ENCODE data around the gene APOD.

Gene APOD

GRCh38 chr3:195587406-195587805 is 3.7 kb upstream of the APOD start:
- no peak for DNase-seq (ENCODE audit: low spot score)

- DNase-seq (ENCODE audit: low spot score), result no peak
Observed at GRCh38 chr3:195584543-195584870, 767 bp upstream of the APOD start.

- DNase-seq (ENCODE audit: low spot score), result no peak
Observed at GRCh38 chr3:195582947-195583346, 793 bp downstream of the APOD start.

- no peak for DNase-seq (ENCODE audit: low spot score)
Observed at GRCh38 chr3:195580744-195581443, 2.8 kb downstream of the APOD start.

- no peak for DNase-seq (ENCODE audit: low spot score)
Observed at GRCh38 chr3:195579281-195579680, 4.5 kb downstream of the APOD start.

GRCh38 chr3:195578565-195578964 is 5.2 kb downstream of the APOD start:
- no peak for DNase-seq (ENCODE audit: low spot score)

- no peak for DNase-seq (ENCODE audit: low spot score)
Observed at GRCh38 chr3:195577645-195578177, 6.0 kb downstream of the APOD start.

- DNase-seq (ENCODE audit: low spot score), result no peak
Observed at GRCh38 chr3:195574497-195575304, 9.0 kb downstream of the APOD start.

GRCh38 chr3:195573611-195574496 is 9.9 kb downstream of the APOD start:
- no peak for DNase-seq (ENCODE audit: low spot score)

DNA sequence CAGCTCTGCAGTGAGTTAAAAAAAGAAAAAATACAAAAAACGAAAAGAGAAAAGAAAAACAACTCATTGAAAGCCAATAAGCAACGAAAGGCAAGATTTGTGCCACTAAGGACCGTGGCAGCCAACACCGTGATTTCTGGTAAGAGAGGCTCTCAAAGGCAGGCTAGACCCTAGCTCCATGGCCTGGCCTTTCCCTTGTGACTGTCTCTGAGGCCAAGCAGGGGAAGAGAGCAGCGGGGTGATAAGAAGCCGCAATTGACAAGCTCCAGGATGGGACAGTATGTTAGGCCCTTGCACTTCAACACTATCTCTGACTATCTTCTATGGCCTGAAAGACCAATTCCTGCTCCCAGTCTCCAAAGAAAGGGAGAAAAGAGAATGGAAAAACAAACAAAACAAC is 12.4 kb downstream of the APOD start:
- no peak for DNase-seq (ENCODE audit: low spot score)

DNA sequence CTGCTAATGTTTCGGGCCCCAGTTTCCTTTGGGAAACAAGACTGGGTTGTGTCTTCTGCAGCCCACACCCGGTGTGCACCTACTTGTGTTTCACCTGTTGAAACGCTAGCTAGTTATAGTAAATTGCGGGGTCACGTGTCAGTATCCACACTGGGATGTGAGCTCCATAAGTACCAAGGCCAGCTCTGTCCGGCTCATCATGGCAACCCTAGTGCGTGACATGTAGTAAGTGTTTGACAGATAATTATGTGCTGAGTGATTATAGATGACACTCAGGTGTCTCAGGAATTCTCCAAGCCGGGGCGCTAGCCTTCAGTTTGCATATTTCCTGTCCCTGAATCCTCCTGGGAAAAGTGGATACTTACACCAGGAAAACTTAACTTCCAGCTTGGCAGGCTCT is 12.8 kb downstream of the APOD start:
- no peak for DNase-seq (ENCODE audit: low spot score)

GRCh38 chr3:195570344-195570743 is 13.4 kb downstream of the APOD start:
- no peak for DNase-seq (ENCODE audit: low spot score)

GRCh38 chr3:195568630-195569029 is 15.1 kb downstream of the APOD start:
- no peak for DNase-seq (ENCODE audit: low spot score)

- no peak for DNase-seq (ENCODE audit: low spot score)
Observed at GRCh38 chr3:195566797-195567196, 16.9 kb downstream of the APOD start.

DNA sequence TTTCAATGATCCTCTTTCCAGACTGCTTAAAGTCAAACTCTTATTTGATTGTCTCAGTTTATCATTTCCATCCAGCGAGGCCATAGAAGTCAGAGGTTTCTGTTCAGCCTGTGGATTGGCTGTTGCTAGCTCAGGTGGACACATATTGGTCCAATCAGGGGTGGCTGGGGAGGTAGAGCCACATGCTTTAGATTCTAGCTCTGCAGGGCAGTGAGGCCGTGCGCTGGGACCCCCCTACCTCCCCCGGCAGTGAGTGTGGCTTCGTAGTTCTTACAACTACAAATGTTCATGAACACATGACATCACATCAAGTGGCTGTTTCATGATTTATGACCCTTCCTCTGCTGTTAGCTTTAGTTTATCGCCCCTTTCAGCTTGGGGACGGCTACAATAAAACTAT is 18.0 kb downstream of the APOD start:
- DNase-seq (ENCODE audit: low spot score), result no peak

DNA sequence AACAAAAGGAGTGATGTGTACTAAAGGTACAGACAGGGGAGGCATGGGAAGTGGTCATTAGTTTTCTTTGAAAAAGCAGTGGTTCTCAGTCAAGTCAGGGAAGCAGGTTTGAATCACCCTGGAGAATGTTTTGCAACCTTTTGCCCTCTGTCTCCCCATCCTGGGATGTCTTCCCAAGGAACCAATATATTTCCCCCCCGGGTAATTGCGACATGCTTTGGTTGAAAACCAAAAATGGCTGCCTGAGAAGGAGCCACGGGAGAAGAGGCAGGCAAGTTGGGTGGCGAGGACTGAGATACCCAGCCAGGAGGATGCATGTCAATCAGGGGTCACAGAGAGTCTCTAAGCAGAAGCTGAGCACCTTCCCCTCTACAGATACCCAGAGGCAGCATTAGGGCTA is 20.4 kb downstream of the APOD start:
- no peak for DNase-seq (ENCODE audit: low spot score)

GRCh38 chr3:195559723-195560409 is 23.9 kb downstream of the APOD start:
- DNase-seq (ENCODE audit: low spot score), result no peak

DNA sequence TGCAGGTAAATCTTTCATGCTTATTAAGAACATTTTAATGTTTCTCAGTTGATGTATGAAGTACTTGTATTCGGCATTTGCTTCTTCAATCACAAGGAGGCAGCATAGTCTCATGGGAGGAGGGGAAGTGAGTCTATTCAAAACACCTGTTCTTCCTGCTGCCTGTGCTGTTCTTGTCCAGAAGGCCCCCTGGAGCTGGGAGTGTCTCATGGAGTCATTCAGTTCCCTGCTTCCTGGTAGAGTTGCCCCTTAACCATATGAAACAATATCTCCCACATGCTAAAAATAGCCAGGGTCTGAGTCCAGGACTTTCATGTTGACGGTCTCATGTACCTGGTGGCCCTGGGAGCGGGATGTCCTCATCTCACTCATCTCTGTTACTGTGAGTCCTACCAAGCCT is 25.1 kb downstream of the APOD start:
- no peak for DNase-seq (ENCODE audit: low spot score)

GRCh38 chr3:195557322-195557721 is 26.4 kb downstream of the APOD start:
- no peak for DNase-seq (ENCODE audit: low spot score)

GRCh38 chr3:195556390-195556789 is 27.4 kb downstream of the APOD start:
- DNase-seq (ENCODE audit: low spot score), result no peak

- DNase-seq (ENCODE audit: low spot score), result no peak
Observed at GRCh38 chr3:195555110-195555509, 28.6 kb downstream of the APOD start.

GRCh38 chr3:195554458-195554857 is 29.3 kb downstream of the APOD start:
- DNase-seq (ENCODE audit: low spot score), result no peak

Data from left forelimb (tissue), 1 donor.